B cell (primary cell): Measurements from ENCODE around the gene MT3. TPM values are rescaled to one million over a fixed set of nuclear protein-coding genes. Genes with fewer than 3 reads are reported as not detected.

Experiments
- ATAC-seq: fragments of 200-7000 bp; cut with Tn5 transposase; one replicate; pipeline ENCODE4 v1.10.0; 2021; ENCODE audit warnings: low read depth, mild to moderate bottlenecking, moderate number of reproducible peaks, moderate library complexity
- CTCF ChIA-PET: fragments of 350-600 bp; sonication (Branson Sonifier 250); formaldehyde crosslinking; loops from one replicate; lab custom pipeline; 2021; ENCODE audit warnings: antibody characterized with exemption, inconsistent platforms; lab: Charles Lee
- POLR2A ChIA-PET: fragments of 350-600 bp; sonication (Branson Sonifier 250); formaldehyde crosslinking; loops from one replicate; lab custom pipeline; 2021; ENCODE audit warnings: antibody characterized with exemption; lab: Charles Lee
- DNase-seq: peaks from one replicate; pipeline ENCODE4 v3.0.0; 2013
- H2AFZ ChIP-seq: 2 replicates; pipeline ENCODE4 v1.6.1; 2012; ENCODE audit warnings: mild to moderate bottlenecking, low read depth, low read length; ENCODE audit not compliant: insufficient read depth, poor library complexity, severe bottlenecking
- H3K27ac ChIP-seq, 2 donors: 1 replicate in 1 of 2; 2 replicates in 1 of 2; pipeline ENCODE4 v1.5.1; 2012 to 2013; ENCODE audit warnings: low read length in 2 of 2, mild to moderate bottlenecking in 2 of 2, moderate library complexity in 1 of 2
- H3K27me3 ChIP-seq, 4 experiments: fragments of 200-600 bp in 1 of 4; sonication (generic) in 1 of 4; replicated peaks in 1 of 4; 1 replicate in 2 of 4; 2 replicates in 2 of 4; pipeline versions ENCODE4 v1.6.1 to v1.7.0; 2013 to 2016; ENCODE audit warnings: low read length in 3 of 4, mild to moderate bottlenecking in 2 of 4, mixed read lengths in 1 of 4, moderate library complexity in 1 of 4; ENCODE audit not compliant: insufficient read depth in 4 of 4, control insufficient read depth in 3 of 4; ENCODE audit errors: control extremely low read depth in 1 of 4
- H3K36me3 ChIP-seq, 2 experiments: replicated peaks in 1 of 2; 1 replicate in 1 of 2; 2 replicates in 1 of 2; pipeline versions ENCODE4 v1.6.1 to v1.7.1; 2013; ENCODE audit warnings: low read length in 1 of 2; ENCODE audit not compliant: insufficient read depth in 2 of 2, control insufficient read depth in 1 of 2; ENCODE audit errors: control extremely low read depth in 1 of 2, extremely low read depth in 1 of 2
- H3K4me1 ChIP-seq, 2 donors: fragments of 200-600 bp in 1 of 2; sonication (generic) in 1 of 2; 1 replicate in 1 of 2; 2 replicates in 1 of 2; pipeline versions ENCODE4 v1.5.1 to v1.6.1; 2013 to 2017; ENCODE audit warnings: low read length in 2 of 2; ENCODE audit not compliant: control insufficient read depth in 2 of 2, insufficient read depth in 2 of 2
- H3K4me2 ChIP-seq: replicated peaks from 2 replicates; pipeline ENCODE3; 2012; ENCODE audit warnings: mild to moderate bottlenecking, low read depth, low read length; ENCODE audit not compliant: poor library complexity, severe bottlenecking
- H3K4me3 ChIP-seq, 5 experiments: fragments of 200-600 bp in 1 of 5; sonication (generic) in 1 of 5; 1 replicate in 3 of 5; 2 replicates in 2 of 5; pipeline versions ENCODE4 v1.5.1 to v1.7.0; 2011 to 2016; ENCODE audit warnings: low read length in 4 of 5, mild to moderate bottlenecking in 4 of 5, low read depth in 2 of 5, control low read depth in 1 of 5, moderate library complexity in 1 of 5; ENCODE audit not compliant: insufficient read depth in 1 of 5; ENCODE audit errors: control extremely low read depth in 1 of 5, extremely low read depth in 1 of 5
- H3K79me2 ChIP-seq: fragments of 200-600 bp; sonication (generic); one replicate; pipeline ENCODE4 v1.6.0; 2016; ENCODE audit warnings: low read length; ENCODE audit not compliant: control insufficient read depth, insufficient read depth
- H3K9ac ChIP-seq: fragments of 200-600 bp; sonication (generic); 2 replicates; pipeline ENCODE4 v1.6.1; 2017; ENCODE audit warnings: mild to moderate bottlenecking, low read length, moderate library complexity
- H3K9me3 ChIP-seq, 3 donors: one replicate each; pipeline versions ENCODE4 v1.6.1 to v1.7.1; 2013; ENCODE audit warnings: low read length in 2 of 3; ENCODE audit not compliant: control insufficient read depth in 2 of 3, insufficient read depth in 1 of 3; ENCODE audit errors: control extremely low read depth in 1 of 3
- H4K20me1 ChIP-seq: 2 replicates; pipeline ENCODE4 v1.6.0; 2012; ENCODE audit warnings: mild to moderate bottlenecking, low read length; ENCODE audit not compliant: insufficient read depth, control insufficient read depth, poor library complexity, severe bottlenecking
- H3K27ac Mint-ChIP-seq: one replicate; pipeline ENCODE4 v1.8.0; 2021; ENCODE audit warnings: mixed read lengths
- H3K27me3 Mint-ChIP-seq: one replicate; pipeline ENCODE4 v1.8.0; 2021; ENCODE audit warnings: mixed read lengths
- H3K4me1 Mint-ChIP-seq: one replicate; pipeline ENCODE4 v1.8.0; 2021; ENCODE audit warnings: mixed read lengths
- H3K4me3 Mint-ChIP-seq: one replicate; pipeline ENCODE4 v1.8.0; 2021; ENCODE audit warnings: mixed read lengths
- H3K9me3 Mint-ChIP-seq: one replicate; pipeline ENCODE4 v1.8.0; 2022; ENCODE audit warnings: mixed read lengths; ENCODE audit not compliant: insufficient read depth
- CTCF ChIP-seq: fragments of 200-600 bp; IDR thresholded peaks from one replicate; pipeline ENCODE4 v1.8.0; 2022; ENCODE audit warnings: antibody characterized with exemption, mild to moderate bottlenecking
- EZH2 ChIP-seq: IDR thresholded peaks from 2 replicates; pipeline ENCODE4 v1.6.1; 2012; ENCODE audit warnings: borderline replicate concordance, low read depth, mild to moderate bottlenecking, moderate library complexity, low read length; ENCODE audit not compliant: insufficient read depth, poor library complexity, severe bottlenecking
- WGBS: methylation state at CpG from one replicate; pipeline ENCODE4 v1.1.5; 2013; ENCODE audit warnings: missing lambda C conversion rate; ENCODE audit not compliant: insufficient coverage; 5-methylcytosine and 5-hydroxymethylcytosine counted together
- intact Hi-C: fragments of 100-400 bp; cut with micrococcal nuclease; formaldehyde crosslinking; loops from one replicate; pipeline ENCODE4 v1.10.0; 2022
- polyA plus RNA-seq: library from polyadenylated mRNA; depleted of rRNA; stranded (reverse); fragments of >200 nt; gene quantifications from 2 replicates; pipeline ENCODE4 v1.2.3, GENCODE V29; 2012
- total RNA-seq, 2 donors: library from RNA; stranded (reverse); fragments of 120-200 nt in 1 of 2; gene quantifications; 1 replicate in 1 of 2; 2 replicates in 1 of 2; pipeline versions ENCODE4 v1.2.3 to v1.2.4, GENCODE V29; 2013 to 2022

Gene MT3
- total and polyA plus RNA-seq, 2 donors (not counting 1 experiment from before 2014, with no cell fraction given) = not detected

GRCh38 chr16:56625943-56626654 is 36.8 kb downstream of the MT3 start:
- Histone ChIP-seq H2AFZ (peak overlapping the region; percentile 55), H3K4me2 (peak overlapping the region; percentile 70), H3K9ac (no peak overlapping the region), H3K79me2 (no peaks in the 10 kb centered on the region), H3K27ac (no peak overlapping the region), H3K36me3 (no peaks in the 10 kb centered on the region), H3K4me3 (peak overlapping the region in 3 of 5 experiments; percentile 19 to 44 (median 41)), H4K20me1 (no peaks in the 10 kb centered on the region), H3K27me3 (peaks cover 0 to 31% (median 16%) of the 10 kb centered on the region in 4 experiments), H3K4me1 (peaks cover 22 to 26% of the 10 kb centered on the region in 2 donors), H3K9me3 (no peaks in the 10 kb centered on the region)
- ChIA-PET CTCF (interaction anchor here (0.6 kb wide), 1 partner anchor 543 kb away, joined by 3 read pairs; no protein-coding TSS in a partner anchor), POLR2A (interaction anchor here (0.7 kb wide), 2 partner anchors 16 to 31 kb away, joined by 3 to 5 read pairs; no protein-coding TSS in a partner anchor)
- WGBS = 13% methylated on average over 10 of the region's 16 CpGs
- no peak overlapping the region for H3K27ac Mint-ChIP-seq
- H3K4me1 Mint-ChIP-seq = peaks cover 26% of the 10 kb centered on the region
- peak overlapping the region; percentile 78 for H3K4me3 Mint-ChIP-seq
- H3K9me3 Mint-ChIP-seq = no peaks in the 10 kb centered on the region
- DNase-seq (no peak), ATAC-seq (no peak)
- intact Hi-C loops = no loop called here
- peaks cover 40% of the 10 kb centered on the region for H3K27me3 Mint-ChIP-seq
- TF ChIP-seq CTCF (no peak), EZH2 (no peak)

GRCh38 chr16:56626685-56627084 is 37.4 kb downstream of the MT3 start:
- ChIA-PET POLR2A (interaction anchor here (0.7 kb wide), 1 partner anchor 15 kb away, joined by 3 read pairs; no protein-coding TSS in a partner anchor), CTCF (no interaction called here)
- Histone ChIP-seq H3K9ac (no peak overlapping the region), H3K9me3 (no peaks in the 10 kb centered on the region), H2AFZ (no peak overlapping the region), H3K4me2 (no peak overlapping the region), H3K36me3 (no peaks in the 10 kb centered on the region), H3K4me3 (no peak overlapping the region), H3K27ac (no peak overlapping the region), H3K4me1 (peaks cover 24 to 26% of the 10 kb centered on the region in 2 donors), H3K79me2 (no peaks in the 10 kb centered on the region), H4K20me1 (no peaks in the 10 kb centered on the region), H3K27me3 (peaks cover 0 to 37% (median 20%) of the 10 kb centered on the region in 4 experiments)
- TF ChIP-seq CTCF = no peak
- TF ChIP-seq EZH2 = no peak
- Mint-ChIP-seq H3K27ac (no peak overlapping the region), H3K4me1 (peaks cover 27% of the 10 kb centered on the region), H3K9me3 (no peaks in the 10 kb centered on the region), H3K27me3 (peaks cover 44% of the 10 kb centered on the region), H3K4me3 (no peak overlapping the region)
- DNase-seq (no peak), ATAC-seq (no peak)
- 66% methylated on average over 6 of the region's 7 CpGs for WGBS
- intact Hi-C loops = no loop called here
